GM20000 (cell line): ENCODE data around the gene KLHL2.
A peak's percentile ranks its signal among the peaks of the same experiment; 100 is the strongest.
"Not testable (repeated sequence)": the region's sequence is repeated elsewhere in the genome, so short reads cannot be mapped to it uniquely, and the experiment has no call there.

ENCODE experiments used
- DNase-seq: peaks from one replicate; pipeline ENCODE4 v3.0.0; 2012; ENCODE audit warnings: low spot score
- TF ChIP-seq, protein P1 (sequence below): IDR thresholded peaks from 2 replicates; pipeline ENCODE4 v1.5.1; 2012; ENCODE audit warnings: mild to moderate bottlenecking, control low read depth; ENCODE audit errors: extremely low read depth, missing control alignments

Gene KLHL2

DNA sequence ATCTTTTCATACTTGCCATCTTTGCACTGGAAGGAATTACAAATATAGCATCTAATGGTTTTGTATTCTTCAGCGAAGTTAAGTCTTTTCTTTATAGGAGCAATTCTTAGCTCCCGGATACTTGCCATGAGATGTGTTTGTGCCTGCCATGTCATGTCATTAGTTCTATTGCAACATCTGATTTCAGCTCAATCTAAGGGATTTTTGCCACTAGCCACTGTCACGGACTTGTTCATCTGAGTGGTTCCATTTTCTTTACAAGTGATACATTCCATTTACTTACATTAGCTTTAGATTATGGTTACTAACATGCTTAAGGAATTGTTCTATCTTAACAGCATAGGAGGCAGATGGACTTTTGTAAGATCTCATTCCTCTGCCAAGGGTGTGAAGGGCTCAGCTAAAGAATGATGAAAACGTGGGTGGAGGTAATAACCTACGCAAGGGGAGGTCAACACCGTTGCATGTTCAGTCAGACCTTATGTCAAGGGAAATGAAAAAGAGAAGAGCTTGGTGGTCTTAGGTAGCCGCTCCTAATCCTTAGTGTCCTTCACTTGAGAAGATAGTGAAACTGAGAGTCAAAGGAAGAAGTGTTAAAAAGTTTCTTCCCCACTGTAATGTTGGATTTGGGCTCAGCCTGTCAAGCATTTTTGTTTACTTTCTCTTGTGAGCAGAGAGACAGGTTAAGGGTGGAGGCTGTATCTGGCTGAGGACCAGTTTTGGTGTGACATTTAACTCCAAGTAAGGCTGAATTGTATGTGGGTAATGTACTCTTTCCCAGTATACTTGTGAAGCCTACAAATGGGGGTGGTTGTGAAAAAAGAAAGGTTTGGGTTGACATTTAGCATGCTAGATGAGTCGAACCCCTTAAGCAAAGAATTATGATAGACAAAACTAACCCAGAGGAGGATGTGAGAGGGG, 3.6 kb upstream of the KLHL2 start:
- TF ChIP-seq, protein P1, sequence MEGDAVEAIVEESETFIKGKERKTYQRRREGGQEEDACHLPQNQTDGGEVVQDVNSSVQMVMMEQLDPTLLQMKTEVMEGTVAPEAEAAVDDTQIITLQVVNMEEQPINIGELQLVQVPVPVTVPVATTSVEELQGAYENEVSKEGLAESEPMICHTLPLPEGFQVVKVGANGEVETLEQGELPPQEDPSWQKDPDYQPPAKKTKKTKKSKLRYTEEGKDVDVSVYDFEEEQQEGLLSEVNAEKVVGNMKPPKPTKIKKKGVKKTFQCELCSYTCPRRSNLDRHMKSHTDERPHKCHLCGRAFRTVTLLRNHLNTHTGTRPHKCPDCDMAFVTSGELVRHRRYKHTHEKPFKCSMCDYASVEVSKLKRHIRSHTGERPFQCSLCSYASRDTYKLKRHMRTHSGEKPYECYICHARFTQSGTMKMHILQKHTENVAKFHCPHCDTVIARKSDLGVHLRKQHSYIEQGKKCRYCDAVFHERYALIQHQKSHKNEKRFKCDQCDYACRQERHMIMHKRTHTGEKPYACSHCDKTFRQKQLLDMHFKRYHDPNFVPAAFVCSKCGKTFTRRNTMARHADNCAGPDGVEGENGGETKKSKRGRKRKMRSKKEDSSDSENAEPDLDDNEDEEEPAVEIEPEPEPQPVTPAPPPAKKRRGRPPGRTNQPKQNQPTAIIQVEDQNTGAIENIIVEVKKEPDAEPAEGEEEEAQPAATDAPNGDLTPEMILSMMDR, result no peak
- no peak for DNase-seq

DNA sequence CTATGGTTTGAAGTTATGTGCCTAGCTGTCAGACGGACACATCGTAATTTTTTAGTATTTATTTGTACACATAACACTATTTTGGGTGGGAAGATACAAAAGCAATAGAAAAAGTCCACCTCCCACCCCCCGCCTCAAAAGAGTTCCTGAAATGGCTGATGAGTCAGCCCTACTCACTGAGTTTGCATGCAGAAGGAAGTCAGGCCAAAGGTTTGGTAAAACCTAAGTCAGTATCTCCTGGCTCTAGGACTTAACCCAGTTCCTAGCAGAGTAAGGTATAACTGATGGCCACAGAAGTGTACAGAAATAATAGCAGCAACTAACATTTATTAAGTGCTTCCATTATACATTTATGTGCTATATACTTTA, 2.9 kb upstream of the KLHL2 start:
- peak; percentile 27 for DNase-seq

DNA sequence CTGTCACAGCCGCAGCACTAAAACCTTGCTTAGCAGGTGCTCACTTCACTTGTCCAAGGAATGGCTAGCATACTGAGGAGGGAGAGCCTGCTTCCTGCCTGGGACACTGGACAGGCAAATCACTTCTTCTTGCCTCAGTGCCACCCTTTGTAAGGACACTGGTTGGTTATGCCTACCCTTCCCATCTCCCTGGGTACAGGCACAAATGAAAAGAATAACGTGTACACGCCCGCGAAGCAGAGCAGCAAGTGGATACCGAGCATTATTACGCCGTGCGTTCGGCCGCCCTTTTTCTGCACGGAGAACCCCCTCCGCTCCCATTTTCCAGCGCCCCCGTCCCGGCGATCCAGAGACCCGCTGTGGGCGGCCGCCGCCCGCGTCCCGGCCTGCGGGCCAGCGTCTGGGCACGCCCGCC, 338 bp upstream of the KLHL2 start:
- peak; percentile 37 for DNase-seq
- TF ChIP-seq, protein P1, result no peak

More for the DNA sequence above, 2.9 kb upstream of the KLHL2 start:
- TF ChIP-seq, protein P1, result no peak

DNA sequence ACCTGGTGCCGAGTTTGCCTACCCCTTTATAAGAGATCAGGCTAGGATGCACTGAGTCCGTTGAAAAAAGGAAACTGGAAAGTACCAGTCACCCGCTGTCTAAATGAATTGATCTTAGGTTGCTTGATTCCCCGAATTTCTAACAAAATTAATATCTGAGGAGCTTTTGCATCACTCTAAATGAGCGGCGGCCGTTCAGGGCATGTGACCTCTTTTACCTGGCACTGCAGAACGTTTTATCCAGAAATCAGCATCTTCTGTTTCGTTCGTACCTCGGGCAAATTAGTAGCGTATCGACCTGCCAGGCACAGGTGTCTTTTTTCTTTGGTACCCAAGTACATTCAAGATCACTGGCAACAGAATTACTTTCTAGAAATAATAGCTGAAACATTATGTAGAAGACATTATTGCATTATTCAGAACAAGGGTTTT, 876 bp downstream of the KLHL2 start:
- TF ChIP-seq, protein P1, result no peak
- DNase-seq, result peak; percentile 40

DNA sequence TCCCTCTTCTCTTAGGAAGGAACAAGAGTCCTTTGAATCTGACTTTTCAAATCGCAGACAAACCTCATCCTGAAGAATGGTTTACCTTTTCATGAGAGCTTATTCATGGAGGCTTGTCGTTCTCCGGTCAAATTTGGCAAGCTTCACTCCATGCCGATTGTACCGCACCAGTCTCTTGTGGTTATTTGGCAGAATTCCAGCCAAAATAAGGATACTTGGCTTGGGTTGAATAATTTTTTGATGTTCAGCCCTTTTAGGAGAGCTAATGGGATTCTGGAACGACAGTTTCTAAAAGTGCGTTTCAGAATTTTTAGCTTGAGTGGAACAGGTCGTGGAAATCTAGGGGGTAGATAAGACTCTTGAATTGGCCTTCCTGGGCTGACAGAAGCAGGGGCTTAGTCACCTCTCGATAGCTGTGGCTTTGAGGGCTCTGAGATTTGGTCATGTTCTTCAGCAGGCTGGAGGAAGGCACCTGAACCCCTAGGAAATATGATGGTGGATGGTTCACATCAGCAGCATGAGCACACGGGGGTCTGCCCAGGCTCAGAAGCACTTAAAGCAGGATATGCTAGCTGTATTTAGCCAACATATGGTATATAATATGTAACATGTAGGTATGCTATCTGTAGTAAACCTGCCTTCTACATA, 1.5 kb downstream of the KLHL2 start:
- DNase-seq, result no peak

DNA sequence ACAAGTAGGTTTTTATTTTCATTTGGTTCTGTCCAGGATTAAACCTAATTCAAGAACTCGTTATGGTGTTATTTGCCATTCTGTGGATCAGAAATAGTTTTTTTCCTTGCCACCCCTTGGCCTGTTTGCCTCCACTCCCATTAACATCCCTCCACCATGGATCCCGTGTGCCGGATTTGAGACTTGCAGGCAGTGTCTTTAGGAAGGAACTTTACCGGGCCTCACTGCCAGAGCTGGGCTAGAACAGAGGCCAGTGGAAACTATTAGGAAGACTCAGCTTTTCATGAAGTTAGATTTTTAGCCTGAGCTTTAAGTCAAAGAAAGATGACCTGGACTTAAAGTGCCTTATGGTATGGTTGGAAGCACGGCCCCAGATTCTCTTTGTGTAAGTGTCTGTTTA, 2.4 kb downstream of the KLHL2 start:
- TF ChIP-seq, protein P1, result no peak
- no peak for DNase-seq

More for the DNA sequence above, 1.5 kb downstream of the KLHL2 start:
- TF ChIP-seq, protein P1, result no peak

DNA sequence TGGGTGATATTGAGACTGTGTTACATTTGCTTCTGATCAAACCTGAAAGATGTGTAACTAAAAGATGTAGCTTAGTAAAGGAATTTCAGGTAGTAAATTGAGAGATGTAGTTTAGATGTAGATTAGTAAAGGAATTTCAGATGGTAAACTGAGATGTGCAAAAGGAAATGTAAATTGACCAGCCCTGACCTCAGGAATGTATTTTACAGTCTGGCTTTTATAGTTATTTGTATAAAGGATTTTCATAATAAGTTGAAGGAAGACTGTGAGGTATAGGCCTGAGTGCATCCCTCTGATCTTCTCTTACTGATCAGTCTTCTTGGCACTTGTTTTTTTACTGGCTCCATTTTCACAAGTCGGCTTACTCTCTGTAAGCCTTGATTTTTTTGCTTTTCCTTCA, 3.2 kb downstream of the KLHL2 start:
- DNase-seq, result no peak
- TF ChIP-seq, protein P1, result no peak

DNA sequence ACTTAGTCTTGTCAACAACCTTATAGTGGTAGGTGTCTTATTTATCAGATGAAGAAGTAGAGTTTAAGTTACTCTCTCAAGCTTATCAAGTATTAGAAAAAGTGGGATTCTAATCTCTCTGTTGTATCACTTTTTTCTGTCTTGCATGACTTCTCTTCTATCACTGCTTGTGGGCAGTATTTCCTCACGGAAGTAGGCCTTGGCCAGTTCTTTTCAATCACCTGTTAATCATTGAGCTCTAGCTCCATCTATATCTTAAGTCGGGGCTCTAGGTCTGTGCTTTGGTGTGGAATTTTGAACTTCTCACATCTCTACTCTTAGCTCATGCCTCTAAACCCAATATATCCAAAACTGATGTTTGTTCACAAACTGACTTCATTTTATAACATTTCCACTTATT, 5.3 kb downstream of the KLHL2 start:
- not testable (repeated sequence) for DNase-seq

DNA sequence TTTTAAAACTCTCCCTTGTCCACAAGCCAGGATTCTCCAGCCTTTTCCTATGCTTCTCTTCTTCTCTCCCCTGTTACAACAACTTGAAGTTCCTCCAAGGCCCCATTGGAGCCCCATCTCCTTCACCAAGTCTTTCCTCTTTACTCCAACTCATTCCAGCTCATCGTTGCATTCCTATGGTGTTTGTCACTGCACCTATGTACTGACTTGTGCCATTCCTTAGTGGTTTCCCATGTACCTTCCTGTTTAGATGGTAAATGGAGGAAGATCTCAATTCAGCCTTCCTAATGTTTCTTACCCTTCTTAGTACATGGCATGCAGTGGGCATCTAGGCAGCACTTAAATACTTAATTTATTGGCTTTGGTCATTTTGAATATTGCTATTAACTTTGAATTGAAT, 6.0 kb downstream of the KLHL2 start:
- not testable (repeated sequence) for DNase-seq

DNA sequence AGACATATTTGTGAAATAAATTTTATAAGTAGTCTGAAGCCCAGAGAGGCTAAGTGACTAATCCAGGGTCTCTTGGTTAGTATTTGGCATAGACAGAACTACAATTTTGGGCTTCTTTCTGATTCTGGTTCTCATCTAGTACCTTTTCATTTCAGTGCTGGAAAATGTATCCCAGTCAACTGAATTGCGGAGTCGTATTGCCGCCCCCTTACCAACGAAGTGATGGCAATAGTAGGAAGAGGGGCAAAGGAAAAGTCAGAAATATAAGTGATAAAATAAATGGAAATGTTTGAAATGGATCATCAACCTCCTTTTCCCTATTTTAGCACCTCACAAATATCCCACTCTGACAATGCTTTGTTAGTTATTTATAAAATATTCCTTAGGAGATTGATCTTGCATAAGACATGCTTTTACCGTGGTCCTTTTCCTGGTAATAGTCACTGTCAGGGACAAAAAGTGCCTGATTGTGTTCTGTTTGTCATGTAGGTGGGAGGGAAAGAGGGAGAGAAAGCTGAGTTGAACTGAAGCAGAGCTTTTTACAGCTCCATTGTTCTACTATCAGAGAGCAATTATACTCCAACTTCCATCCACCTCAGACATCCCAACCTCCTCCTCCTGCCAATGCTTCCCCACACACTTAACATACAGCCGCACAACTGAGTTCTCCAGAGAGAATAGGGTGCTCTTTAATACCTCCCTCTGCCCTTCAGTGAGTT, 6.8 kb downstream of the KLHL2 start:
- DNase-seq, result not testable (repeated sequence)
